Panc1 (cell line): Measurements from ENCODE around the gene MAPK1IP1L.

ENCODE experiments used
- POLR2AphosphoS5 ChIP-seq: IDR thresholded peaks from 2 replicates; pipeline ENCODE4 v1.6.1; 2012; ENCODE audit warnings: mild to moderate bottlenecking, low read depth, low read length, moderate library complexity
- TF ChIP-seq, protein P1 (sequence below): fragments of 450-650 bp; IDR thresholded peaks from 2 replicates; pipeline ENCODE4 v1.5.1; 2017; ENCODE audit warnings: mild to moderate bottlenecking
- TF ChIP-seq, protein P2 (sequence below), 2 experiments: IDR thresholded peaks; 2 replicates each; pipeline ENCODE4 v1.6.1; 2011 to 2012; ENCODE audit warnings: low read depth in 2 of 2, control low read depth in 1 of 2, low read length in 1 of 2, mild to moderate bottlenecking in 1 of 2, moderate library complexity in 1 of 2; ENCODE audit not compliant: insufficient read depth in 1 of 2

DNA sequence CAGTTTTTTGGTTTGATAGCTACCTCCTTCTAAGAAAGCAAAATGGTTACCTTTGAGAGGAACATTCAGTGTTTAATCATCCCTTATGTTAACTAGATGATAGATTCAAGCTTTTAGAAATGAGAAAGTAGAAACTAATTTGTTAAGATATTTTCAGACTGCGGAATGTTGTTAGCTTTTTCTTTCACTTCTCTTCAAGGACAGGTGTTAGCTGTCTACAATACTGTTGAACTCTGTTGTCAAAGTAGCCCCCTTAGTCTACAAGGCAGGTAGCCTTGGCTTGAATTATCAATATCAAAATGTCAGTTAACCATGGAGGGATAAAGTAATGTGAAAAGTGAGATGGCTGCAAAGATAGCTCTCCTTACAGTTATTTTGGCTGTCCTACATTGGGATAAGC is 14.8 kb downstream of the MAPK1IP1L start:
- TF ChIP-seq, protein P1, sequence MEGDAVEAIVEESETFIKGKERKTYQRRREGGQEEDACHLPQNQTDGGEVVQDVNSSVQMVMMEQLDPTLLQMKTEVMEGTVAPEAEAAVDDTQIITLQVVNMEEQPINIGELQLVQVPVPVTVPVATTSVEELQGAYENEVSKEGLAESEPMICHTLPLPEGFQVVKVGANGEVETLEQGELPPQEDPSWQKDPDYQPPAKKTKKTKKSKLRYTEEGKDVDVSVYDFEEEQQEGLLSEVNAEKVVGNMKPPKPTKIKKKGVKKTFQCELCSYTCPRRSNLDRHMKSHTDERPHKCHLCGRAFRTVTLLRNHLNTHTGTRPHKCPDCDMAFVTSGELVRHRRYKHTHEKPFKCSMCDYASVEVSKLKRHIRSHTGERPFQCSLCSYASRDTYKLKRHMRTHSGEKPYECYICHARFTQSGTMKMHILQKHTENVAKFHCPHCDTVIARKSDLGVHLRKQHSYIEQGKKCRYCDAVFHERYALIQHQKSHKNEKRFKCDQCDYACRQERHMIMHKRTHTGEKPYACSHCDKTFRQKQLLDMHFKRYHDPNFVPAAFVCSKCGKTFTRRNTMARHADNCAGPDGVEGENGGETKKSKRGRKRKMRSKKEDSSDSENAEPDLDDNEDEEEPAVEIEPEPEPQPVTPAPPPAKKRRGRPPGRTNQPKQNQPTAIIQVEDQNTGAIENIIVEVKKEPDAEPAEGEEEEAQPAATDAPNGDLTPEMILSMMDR: no peak
- TF ChIP-seq, protein P2, sequence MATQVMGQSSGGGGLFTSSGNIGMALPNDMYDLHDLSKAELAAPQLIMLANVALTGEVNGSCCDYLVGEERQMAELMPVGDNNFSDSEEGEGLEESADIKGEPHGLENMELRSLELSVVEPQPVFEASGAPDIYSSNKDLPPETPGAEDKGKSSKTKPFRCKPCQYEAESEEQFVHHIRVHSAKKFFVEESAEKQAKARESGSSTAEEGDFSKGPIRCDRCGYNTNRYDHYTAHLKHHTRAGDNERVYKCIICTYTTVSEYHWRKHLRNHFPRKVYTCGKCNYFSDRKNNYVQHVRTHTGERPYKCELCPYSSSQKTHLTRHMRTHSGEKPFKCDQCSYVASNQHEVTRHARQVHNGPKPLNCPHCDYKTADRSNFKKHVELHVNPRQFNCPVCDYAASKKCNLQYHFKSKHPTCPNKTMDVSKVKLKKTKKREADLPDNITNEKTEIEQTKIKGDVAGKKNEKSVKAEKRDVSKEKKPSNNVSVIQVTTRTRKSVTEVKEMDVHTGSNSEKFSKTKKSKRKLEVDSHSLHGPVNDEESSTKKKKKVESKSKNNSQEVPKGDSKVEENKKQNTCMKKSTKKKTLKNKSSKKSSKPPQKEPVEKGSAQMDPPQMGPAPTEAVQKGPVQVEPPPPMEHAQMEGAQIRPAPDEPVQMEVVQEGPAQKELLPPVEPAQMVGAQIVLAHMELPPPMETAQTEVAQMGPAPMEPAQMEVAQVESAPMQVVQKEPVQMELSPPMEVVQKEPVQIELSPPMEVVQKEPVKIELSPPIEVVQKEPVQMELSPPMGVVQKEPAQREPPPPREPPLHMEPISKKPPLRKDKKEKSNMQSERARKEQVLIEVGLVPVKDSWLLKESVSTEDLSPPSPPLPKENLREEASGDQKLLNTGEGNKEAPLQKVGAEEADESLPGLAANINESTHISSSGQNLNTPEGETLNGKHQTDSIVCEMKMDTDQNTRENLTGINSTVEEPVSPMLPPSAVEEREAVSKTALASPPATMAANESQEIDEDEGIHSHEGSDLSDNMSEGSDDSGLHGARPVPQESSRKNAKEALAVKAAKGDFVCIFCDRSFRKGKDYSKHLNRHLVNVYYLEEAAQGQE (IDR thresholded peaks at IDR 0.05; ENCODE audit: insufficient read depth in 1 of 2, low read depth in 2 of 2, low read length in 1 of 2): no peak
- no peak for TF ChIP-seq POLR2AphosphoS5
